GM19324 (cell line): Measurements from ENCODE around the gene OR8B12.

Source experiments
- ATAC-seq: cut with Tn5 transposase; IDR thresholded peaks from one replicate; pipeline ENCODE4 v1.9.1; 2021; ENCODE audit warnings: mild to moderate bottlenecking, moderate library complexity; ENCODE audit not compliant: unreplicated experiment, low FRiP score

Gene OR8B12

GRCh38 chr11:124543554-124543953, at the start of gene OR8B12:
TSS of gene OR8B12 (minus strand) at chr11:124543654. CDS start at chr11:124543654, 0 bp downstream.
- ATAC-seq, result no peak

DNA sequence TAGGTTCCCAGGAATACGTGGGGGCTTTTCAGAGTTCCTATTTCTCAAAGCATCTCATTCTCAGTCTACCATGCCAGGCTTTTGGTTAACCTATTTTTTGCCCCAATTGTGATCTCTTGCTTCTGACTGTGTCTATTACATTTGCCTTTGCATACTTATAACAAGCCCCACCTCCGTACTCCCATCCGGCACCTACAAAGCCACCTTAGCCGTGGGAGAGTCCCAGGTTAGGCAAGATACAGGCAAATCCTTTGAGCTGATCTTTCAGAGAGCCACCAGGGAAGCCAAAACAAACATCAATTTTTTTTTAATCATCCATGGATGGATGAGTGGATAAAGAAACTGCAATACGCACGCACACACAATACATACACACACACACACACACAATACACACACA, 49.2 kb upstream of the OR8B12 start:
- no peak for ATAC-seq

DNA sequence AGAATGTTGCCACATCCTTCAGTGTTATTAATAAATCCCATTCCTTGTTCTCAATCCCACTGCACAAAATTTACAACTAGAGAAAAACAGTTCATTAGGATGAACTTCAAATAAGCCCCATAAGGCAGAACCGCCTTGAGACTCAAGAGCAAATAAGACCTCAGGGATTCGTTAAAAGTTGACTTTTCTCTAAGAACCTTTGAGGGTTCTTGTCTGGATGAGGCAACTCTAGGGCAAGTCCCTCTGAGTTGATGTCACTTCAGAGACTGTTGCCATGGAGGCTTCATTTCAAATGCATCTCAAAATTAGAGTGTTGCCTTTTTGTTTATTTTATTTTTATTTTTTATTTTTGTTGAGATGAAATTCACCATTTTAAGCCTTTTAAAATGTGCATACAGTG, 48.0 kb upstream of the OR8B12 start:
- no peak for ATAC-seq

- ATAC-seq, result no peak
These were observed 42.9 kb upstream of the OR8B12 start for GRCh38 chr11:124586238-124586860.

DNA sequence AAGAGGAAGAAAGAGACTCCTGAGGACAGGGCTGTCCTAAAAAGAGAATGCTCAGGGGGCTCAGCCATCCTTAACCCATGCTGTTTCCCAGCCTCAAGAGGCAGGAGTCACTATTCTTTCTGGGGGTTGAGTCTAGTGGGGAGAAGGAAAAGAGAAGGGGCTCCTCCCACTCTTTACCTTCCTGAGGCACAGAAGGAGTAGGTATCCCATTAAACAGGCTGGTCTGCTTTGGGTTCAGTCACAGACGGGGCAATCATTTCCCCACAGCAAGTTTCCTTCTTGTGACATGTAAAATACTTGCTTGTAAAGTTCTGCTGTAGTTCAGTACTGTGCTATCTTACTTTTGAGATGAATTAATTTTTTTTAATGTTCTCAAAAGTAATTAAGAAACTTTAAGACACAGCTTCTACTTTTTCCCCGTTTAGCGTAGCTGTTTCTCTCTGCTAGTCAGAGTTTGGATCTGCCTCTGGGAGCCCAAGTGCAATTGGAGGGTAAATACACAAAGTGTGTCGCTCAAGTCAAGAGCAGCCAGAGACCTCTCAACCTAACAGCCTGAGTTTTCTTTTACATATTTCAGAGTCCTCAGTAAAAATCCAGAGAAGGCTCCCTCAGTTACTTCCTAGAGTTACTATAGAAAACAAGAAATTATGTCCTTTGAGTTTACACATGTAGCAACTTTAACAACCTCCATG, 41.4 kb upstream of the OR8B12 start:
- ATAC-seq, result no peak

GRCh38 chr11:124583781-124584180, 40.3 kb upstream of the OR8B12 start:
- ATAC-seq, result no peak

DNA sequence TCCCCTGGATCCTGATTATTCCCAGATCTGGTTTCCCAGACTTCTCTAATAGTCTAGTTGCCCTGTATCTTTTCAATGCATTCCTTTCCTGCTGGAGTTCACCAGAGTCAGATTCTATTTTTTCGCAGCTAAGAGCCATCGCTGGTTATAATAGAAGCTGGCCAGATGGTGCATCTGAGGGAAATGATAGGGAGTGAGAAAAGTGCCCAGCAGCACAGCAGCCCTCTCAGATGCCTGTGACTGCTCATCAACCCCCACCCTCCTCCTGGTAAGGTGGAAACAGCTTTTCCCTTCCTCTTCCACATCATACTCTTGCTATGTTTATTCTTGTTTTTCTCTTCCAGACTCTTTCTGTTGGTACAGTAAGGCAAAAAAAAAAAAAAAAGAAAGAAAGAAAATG, 39.1 kb upstream of the OR8B12 start:
- ATAC-seq, result no peak

- ATAC-seq, result no peak
These were observed 38.4 kb upstream of the OR8B12 start for GRCh38 chr11:124581817-124582216.

DNA sequence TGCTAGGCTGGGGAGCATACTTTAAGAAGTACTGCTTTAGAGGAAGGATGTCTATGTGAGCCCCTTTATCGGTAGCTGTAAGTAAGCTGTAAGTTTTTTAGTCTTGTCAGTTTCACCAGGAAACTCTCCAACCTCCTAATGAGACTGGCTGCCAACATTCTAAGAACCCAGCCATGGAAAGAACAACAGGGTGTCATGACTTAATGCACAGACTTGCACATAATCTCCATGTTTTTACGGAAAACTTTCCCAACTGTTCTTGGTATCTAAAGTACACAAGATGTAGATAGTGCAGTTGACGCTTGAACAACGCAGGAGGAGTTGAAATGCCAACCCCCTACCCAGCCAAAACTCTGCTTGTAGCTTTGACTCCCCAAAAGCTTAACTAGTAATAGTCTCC, 35.3 kb upstream of the OR8B12 start:
- no peak for ATAC-seq

DNA sequence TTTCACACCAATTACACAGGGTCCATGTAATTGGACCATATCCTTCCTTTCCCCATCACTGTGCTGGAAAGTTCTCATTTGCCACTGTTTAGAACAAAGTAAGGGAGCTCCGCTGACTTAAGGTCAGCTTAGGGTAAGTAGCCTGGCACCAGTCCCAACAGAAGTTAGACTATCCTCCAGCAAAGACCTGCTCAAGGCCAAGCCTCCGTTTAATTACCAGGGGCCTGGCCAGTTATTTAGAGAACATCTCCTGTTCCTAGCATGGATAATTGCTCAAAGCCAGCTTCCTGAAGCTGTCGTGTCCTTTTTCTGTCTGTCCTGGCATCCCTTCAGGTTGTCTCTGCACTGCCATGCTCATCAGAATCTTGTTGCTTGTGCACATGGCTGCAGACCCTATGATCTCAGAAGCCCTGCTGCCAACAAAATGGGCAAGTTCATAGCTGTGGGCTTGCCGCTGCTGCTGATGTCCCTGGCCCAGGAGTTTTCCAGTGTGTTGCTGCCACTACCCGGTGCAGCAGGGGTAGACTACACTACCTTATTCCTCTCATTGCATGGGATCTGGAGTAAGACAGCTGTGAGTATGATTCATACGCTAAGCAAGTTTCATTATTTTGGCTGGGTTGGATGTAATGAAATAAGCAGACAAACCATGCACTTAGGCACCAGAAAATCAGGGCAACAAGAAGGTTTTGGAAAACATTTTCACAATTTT, 34.4 kb upstream of the OR8B12 start:
- no peak for ATAC-seq

DNA sequence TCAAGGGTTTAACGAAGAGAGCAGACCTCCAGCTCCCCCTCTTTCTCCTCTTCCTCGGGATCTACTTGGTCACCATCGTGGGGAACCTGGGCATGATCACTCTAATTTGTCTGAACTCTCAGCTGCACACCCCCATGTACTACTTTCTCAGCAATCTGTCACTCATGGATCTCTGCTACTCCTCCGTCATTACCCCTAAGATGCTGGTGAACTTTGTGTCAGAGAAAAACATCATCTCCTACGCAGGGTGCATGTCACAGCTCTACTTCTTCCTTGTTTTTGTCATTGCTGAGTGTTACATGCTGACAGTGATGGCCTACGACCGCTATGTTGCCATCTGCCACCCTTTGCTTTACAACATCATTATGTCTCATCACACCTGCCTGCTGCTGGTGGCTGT, 26.7 kb upstream of the OR8B12 start:
- no peak for ATAC-seq

DNA sequence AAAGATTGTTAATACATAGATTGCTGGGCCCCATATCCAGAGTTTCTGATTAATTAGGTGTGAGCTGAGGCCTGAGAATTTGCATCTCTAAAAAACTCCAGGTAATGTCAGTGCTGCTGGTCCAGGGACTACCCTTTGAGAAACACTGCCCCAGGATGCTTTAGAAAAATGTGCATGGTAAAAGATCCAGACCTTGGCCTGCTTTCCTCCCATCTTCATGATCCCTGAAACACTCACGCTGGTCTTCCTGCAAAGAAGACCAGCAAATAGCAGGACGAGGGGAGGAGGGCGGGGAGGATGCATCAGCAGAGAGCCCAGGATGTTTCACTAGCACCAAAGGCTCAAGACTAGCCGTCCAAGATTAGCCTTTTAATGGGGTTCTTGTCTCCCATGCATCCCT, 26.2 kb upstream of the OR8B12 start, which contains the start of gene OR8A1:
TSS of gene OR8A1 (plus strand) at position 301 of the 400 bp plus-strand sequence. CDS start 123 bp downstream, outside the sequence.
- ATAC-seq, result no peak

GRCh38 chr11:124556828-124557227, 13.4 kb upstream of the OR8B12 start:
- no peak for ATAC-seq

DNA sequence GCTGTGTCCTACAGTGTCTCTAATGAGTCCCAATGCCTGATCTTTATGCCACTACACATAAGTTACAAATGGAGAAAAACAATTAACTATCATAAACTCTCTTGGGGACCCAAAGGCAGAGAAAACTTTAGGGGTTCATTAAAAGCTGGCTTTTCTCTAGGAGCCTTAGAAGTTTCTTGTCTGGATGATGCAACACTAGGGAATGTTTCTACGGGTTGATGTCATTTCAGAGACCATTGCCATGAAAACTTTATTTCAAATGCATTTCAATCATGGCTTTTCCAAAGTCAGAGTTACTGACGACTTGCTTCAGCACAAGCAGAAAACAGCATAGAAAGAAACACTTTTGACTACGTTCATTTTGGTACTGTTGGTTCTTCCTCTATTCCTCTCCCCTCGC, 8.5 kb upstream of the OR8B12 start:
- ATAC-seq, result no peak

GRCh38 chr11:124551189-124551588, 7.7 kb upstream of the OR8B12 start:
- ATAC-seq, result no peak

- ATAC-seq, result no peak
These were observed 309 bp downstream of the OR8B12 start for GRCh38 chr11:124543145-124543544.

GRCh38 chr11:124541204-124541603, 2.2 kb downstream of the OR8B12 start:
- ATAC-seq, result no peak

- no peak for ATAC-seq
These were observed 5.4 kb downstream of the OR8B12 start for GRCh38 chr11:124538019-124538418.

DNA sequence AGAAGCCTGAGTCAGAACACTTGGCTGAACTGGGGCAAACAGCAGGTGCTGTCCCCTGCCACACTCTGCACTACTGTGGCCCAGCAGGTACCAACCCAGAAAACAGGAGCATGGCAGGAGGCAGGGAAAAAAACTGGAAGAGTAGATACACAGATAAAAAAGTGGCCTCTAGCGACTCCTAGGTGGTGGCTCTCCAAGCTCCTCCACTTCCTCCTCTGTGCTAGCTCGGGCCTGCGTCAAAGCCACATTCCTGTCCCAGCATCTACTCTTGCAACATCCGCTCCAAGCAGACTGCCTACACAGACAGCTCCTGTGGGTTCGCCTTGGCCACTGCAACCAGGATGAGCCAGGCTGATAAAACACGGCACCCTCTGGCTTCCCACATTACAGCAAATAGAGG, 6.9 kb downstream of the OR8B12 start:
- ATAC-seq, result no peak

GRCh38 chr11:124535552-124536232, 7.8 kb downstream of the OR8B12 start:
- no peak for ATAC-seq

DNA sequence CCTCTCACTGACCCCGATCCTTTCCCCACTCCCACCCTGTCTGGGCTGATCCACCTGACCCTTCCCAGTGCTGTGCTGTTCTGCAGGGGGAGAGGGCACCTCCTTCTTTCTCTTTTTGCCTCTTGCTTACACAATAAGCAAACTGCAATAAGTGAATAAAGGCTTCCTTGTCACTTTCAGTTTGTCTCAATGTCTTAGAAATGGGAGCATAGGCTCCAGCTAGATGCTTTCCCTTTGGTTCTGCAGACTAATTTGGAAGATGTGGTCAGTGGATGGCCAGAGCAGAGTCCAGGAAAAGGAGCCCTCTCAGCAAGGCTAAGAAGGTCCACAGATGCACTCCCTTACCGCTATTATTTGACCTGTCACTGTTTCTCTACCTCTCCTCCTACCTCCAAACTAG, 9.4 kb downstream of the OR8B12 start:
- no peak for ATAC-seq
